Prostate gland (tissue), 2 donors: ENCODE data around the gene ACADM. TPM values are rescaled to one million over a fixed set of nuclear protein-coding genes. Genes with fewer than 3 reads are reported as not detected.

Experiments
- DNase-seq: peaks from one replicate; pipeline ENCODE4 v3.0.0-alpha.2; 2019; ENCODE audit warnings: low spot score
- H3K27ac ChIP-seq, 2 donors: fragments of 200-600 bp; sonication (generic); 2 replicates each; pipeline ENCODE4 v1.5.1; 2017 to 2019
- H3K27me3 ChIP-seq: fragments of 200-600 bp; sonication (generic); replicated peaks from 2 replicates; pipeline ENCODE4 v1.5.1; 2019; ENCODE audit not compliant: insufficient read depth
- H3K36me3 ChIP-seq, 2 donors: fragments of 200-600 bp; sonication (generic); 1 replicate in 1 of 2; 2 replicates in 1 of 2; pipeline versions ENCODE4 v1.5.1 to v1.8.1; 2017 to 2019
- H3K4me1 ChIP-seq: fragments of 200-600 bp; sonication (generic); replicated peaks from 2 replicates; pipeline ENCODE4 v1.5.1; 2019
- H3K4me3 ChIP-seq, 2 donors: fragments of 200-600 bp; sonication (generic); 2 replicates each; pipeline ENCODE4 v1.5.1; 2017 to 2019
- H3K9me3 ChIP-seq: fragments of 200-600 bp; sonication (generic); 2 replicates; pipeline ENCODE4 v1.5.1; 2017
- CTCF ChIP-seq, 4 experiments: fragments of 200-600 bp in 2 of 4; fragments of 450-650 bp in 2 of 4; sonication (generic) in 2 of 4; IDR thresholded peaks; 1 replicate in 3 of 4; 2 replicates in 1 of 4; pipeline ENCODE4 v1.5.1; 2016 to 2019; ENCODE audit warnings: antibody characterized with exemption in 4 of 4, mild to moderate bottlenecking in 2 of 4, moderate library complexity in 2 of 4
- POLR2A ChIP-seq: fragments of 450-650 bp; IDR thresholded peaks from one replicate; pipeline ENCODE4 v1.6.1; 2016; ENCODE audit warnings: antibody characterized with exemption, mild to moderate bottlenecking
- POLR2AphosphoS5 ChIP-seq: sonication (generic); formaldehyde crosslinking; IDR thresholded peaks from one replicate; pipeline ENCODE4 v1.6.1; 2017; ENCODE audit warnings: antibody characterized with exemption
- WGBS: methylation state at CpG from one replicate; pipeline ENCODE4 v1.1.5; 2018; 5-methylcytosine and 5-hydroxymethylcytosine counted together
- intact Hi-C: fragments of 100-400 bp; cut with DNase I; formaldehyde crosslinking; loops from one replicate; pipeline ENCODE4 v1.14.2; 2022
- total RNA-seq, 2 donors: library from RNA; depleted of rRNA; stranded (reverse); fragments of >200 nt; gene quantifications; one replicate each; pipeline ENCODE4 v1.1.0, GENCODE V29; 2016

The ACADM gene
- total RNA-seq, 2 donors from 2014 or later = 45.4 to 49.4 TPM

- WGBS = 79% methylated on average over 3 of the region's 3 CpGs
Observed at GRCh38 chr1:75696000-75696399, 28.5 kb upstream of the ACADM start.

GRCh38 chr1:75707191-75707590 lies 17.3 kb upstream of the ACADM start:
- Histone ChIP-seq H3K4me1 (no peaks in the 10 kb centered on the region), H3K36me3 (no peaks in the 10 kb centered on the region), H3K4me3 (no peak overlapping the region), H3K27ac (no peak overlapping the region), H3K27me3 (no peaks in the 10 kb centered on the region), H3K9me3 (no peaks in the 10 kb centered on the region)
- DNase-seq = no peak
- TF ChIP-seq POLR2A (no peak), POLR2AphosphoS5 (no peak), CTCF (IDR thresholded peaks at IDR 0.05) (no peak)
- WGBS = 38% methylated on average over 2 of the region's 2 CpGs
- intact Hi-C loops = no loop called here

More at GRCh38 chr1:75696000-75696399, 28.5 kb upstream of the ACADM start:
- Histone ChIP-seq H3K27ac (no peak overlapping the region), H3K4me1 (no peaks in the 10 kb centered on the region), H3K9me3 (no peaks in the 10 kb centered on the region), H3K4me3 (no peak overlapping the region), H3K36me3 (no peaks in the 10 kb centered on the region), H3K27me3 (no peaks in the 10 kb centered on the region)
- no peak for TF ChIP-seq CTCF (IDR thresholded peaks at IDR 0.05)
- TF ChIP-seq POLR2AphosphoS5 = no peak
- TF ChIP-seq POLR2A = no peak
- DNase-seq = no peak
- intact Hi-C loops = no loop called here

GRCh38 chr1:75708910-75709309 lies 15.6 kb upstream of the ACADM start:
- Histone ChIP-seq H3K4me3 (no peak overlapping the region), H3K27me3 (no peaks in the 10 kb centered on the region), H3K36me3 (no peaks in the 10 kb centered on the region), H3K4me1 (no peaks in the 10 kb centered on the region), H3K27ac (no peak overlapping the region), H3K9me3 (no peaks in the 10 kb centered on the region)
- DNase-seq = no peak
- 44% methylated on average over 2 of the region's 2 CpGs for WGBS
- intact Hi-C loops = no loop called here
- no peak for TF ChIP-seq POLR2A
- TF ChIP-seq POLR2AphosphoS5 = no peak
- TF ChIP-seq CTCF (IDR thresholded peaks at IDR 0.05) = no peak

- Histone ChIP-seq H3K36me3 (no peaks in the 10 kb centered on the region), H3K27ac (no peak overlapping the region), H3K27me3 (no peaks in the 10 kb centered on the region), H3K4me1 (no peaks in the 10 kb centered on the region), H3K9me3 (no peaks in the 10 kb centered on the region), H3K4me3 (no peak overlapping the region)
- TF ChIP-seq POLR2A = no peak
- no peak for TF ChIP-seq POLR2AphosphoS5
- no peak for TF ChIP-seq CTCF (IDR thresholded peaks at IDR 0.05)
- intact Hi-C loops = no loop called here
- no peak for DNase-seq
Observed at GRCh38 chr1:75710832-75711231, 13.7 kb upstream of the ACADM start.

- no peaks in the 10 kb centered on the region for H3K27me3 ChIP-seq
- H3K36me3 ChIP-seq = no peaks in the 10 kb centered on the region
- H3K9me3 ChIP-seq = no peaks in the 10 kb centered on the region
- no peak for DNase-seq
- H3K4me3 ChIP-seq = no peak overlapping the region
- no peaks in the 10 kb centered on the region for H3K4me1 ChIP-seq
- no peak overlapping the region for H3K27ac ChIP-seq
- intact Hi-C loops = no loop called here
- no peak for TF ChIP-seq POLR2A
- no peak for TF ChIP-seq CTCF (IDR thresholded peaks at IDR 0.05)
- TF ChIP-seq POLR2AphosphoS5 = no peak
Observed at GRCh38 chr1:75711846-75712245, 12.7 kb upstream of the ACADM start.
